ENCODE measurements around the gene NPHS2. TPM values are rescaled to one million over a fixed set of nuclear protein-coding genes. Genes with fewer than 3 reads are reported as not detected.

The NPHS2 gene
- not detected in 2 replicates for total RNA-seq

DNA sequence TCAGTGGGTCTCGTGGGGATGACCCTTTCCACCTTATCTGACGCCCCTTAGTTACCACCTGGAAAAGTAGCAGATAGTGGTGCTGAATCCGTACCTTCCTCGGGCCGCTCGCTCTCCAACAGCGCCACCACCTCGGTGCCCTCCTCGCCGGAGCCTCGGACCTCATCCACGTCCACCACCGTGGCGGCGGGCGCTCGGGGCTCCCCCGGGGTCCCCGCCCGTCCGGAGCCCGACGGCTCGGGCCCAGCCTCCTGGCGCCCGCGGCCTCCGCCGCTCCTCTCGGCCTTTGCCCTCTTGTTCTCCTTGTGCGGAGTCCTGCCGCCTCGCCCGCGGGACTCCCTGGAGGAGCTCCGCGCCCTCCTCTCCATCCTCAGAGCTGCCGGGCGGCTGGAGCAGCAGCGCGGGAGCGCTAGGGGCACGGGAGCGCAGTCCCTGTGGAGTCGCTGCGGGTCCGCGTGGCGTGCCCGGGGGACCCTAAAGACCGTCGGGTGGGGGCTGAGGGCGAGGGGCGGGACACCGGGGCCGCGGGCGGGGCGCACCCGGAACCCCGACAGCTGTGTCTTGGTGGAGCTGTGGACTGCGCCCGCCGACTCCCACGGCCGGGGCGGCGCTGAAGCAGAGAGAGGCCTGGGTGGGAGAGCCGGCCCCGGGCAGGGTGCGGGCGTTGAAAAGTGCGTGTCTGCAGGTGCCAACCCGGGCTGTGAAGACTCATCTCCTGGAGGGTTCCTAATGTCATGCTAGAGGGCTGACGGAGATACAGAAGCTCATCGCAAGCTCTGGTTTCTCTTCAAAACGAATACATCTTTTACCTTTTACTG, at the start of gene NPHS2:
TSS of gene NPHS2 (minus strand) at position 452 of the 818 bp plus-strand sequence. CDS start at position 368, 84 bp downstream.

DNA sequence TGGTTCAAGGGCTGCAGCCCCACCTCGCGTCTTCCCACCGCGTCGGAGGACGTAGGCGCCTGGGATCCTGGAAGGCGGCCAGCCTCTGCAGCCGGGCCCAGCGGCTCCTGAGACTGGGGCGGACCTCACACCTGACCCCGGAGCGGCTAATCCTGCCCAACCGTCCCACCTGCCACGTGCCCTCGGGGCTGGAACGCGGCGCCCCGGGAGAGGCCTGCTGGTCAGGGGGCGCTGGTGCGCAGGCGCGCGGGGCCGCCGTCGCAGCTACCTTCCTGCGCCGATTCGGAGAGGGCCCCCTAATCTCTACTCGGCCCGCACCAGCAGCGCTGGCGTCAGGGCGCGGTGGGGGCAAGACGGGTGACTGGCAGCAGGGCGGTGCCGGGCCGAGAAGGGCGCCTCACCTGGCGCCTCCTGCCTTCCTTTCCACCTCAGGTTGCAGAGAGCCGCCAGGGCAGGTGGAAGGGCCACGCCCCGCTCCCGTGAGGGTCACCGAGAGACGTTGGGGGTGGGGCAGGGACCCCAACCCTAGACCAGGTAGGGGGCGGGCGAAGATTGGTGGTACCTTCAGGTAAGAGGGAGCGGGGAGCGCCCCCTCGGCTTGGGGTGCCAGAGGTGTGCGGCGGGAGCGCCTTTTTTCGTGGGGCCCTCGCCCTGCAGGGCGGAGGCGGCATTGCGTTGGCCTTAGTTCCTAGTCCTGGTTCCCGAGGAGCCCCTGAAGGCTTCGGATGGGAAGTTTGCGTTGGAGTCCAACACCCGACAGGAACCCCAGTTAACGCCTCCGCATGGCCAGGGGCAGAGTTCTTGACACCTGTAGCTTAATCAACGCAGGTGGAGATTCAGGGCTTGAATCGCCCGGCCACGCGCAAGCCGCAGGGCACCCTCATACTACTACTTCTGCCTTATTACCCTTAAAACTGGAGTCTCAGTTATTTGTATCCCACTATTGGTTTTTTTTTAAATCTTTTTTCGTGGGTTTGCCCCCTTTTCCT, 16.1 kb upstream of the NPHS2 start, which contains the start of gene TDRD5:
TSS of gene TDRD5 (plus strand) at position 241 of the 989 bp plus-strand sequence. CDS start 784 bp downstream, outside the sequence.

Other genes starting within 250 kb of the NPHS2 start
- gene AXDND1, start 210.0 kb downstream of the NPHS2 start, total RNA-seq, result 0.13 TPM in 1 of 2 replicates, not detected in the other
- not detected in 2 replicates for gene TDRD5, start 15.9 kb upstream of the NPHS2 start, total RNA-seq
- 0.25 TPM in 1 of 2 replicates, not detected in the other for gene FAM163A, start 167.3 kb upstream of the NPHS2 start, total RNA-seq

Measured in bladder microvascular endothelial cell (primary cell).